NT2/D1 (cell line): ENCODE data around the gene ANKUB1.

Experiments
- SUZ12 ChIP-seq: IDR thresholded peaks from 2 replicates; pipeline ENCODE4 v1.6.1; 2011; ENCODE audit not compliant: insufficient read length, insufficient read depth; ENCODE audit errors: extremely low read depth
- YY1 ChIP-seq: IDR thresholded peaks from 2 replicates; pipeline ENCODE4 v1.6.1; 2011; ENCODE audit not compliant: insufficient read length, insufficient read depth
- ZNF274 ChIP-seq: IDR thresholded peaks from 2 replicates; pipeline ENCODE4 v1.6.1; 2011; ENCODE audit warnings: mild to moderate bottlenecking, low read depth, low read length

DNA sequence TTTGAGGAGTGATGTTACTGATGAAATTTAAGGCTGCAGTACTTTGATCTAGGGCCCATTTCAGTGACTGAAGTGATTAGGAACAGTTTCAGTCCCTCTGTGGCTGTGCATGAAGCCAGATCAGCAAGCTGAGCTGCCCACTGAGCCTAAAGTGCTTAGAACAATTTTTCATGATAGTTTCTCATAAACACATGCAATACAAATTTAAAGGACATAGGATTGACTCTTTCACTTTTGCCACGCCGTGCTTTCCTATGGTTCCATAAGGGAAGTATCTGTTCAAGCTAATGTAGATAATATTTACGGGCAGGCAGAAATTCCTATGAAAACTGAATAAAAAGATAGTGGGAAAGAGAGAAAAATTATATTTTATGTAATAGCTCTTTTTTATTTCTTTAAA is 10.6 kb downstream of the ANKUB1 start:
- TF ChIP-seq YY1 (no peak), SUZ12 (no peak), ZNF274 (no peak)
